GM06990 (cell line): Measurements from ENCODE around the gene SIPA1L3.
A peak's percentile ranks its signal among the peaks of the same experiment; 100 is the strongest.

Experiments used
- DNase-seq: peaks from one replicate; pipeline ENCODE4 v3.0.0-alpha.2; 2011; ENCODE audit not compliant: insufficient read length; ENCODE audit errors: extremely low read depth
- H3K27me3 ChIP-seq: replicated peaks from 2 replicates; pipeline ENCODE4 v1.6.0; 2011; ENCODE audit warnings: low read length; ENCODE audit not compliant: control insufficient read depth, insufficient read depth
- H3K36me3 ChIP-seq: 2 replicates; pipeline ENCODE4 v1.5.1; 2011; ENCODE audit warnings: low read length; ENCODE audit not compliant: control insufficient read depth, insufficient read depth
- H3K4me3 ChIP-seq: replicated peaks from 2 replicates; pipeline ENCODE4 v1.5.1; 2011; ENCODE audit warnings: low read depth, mild to moderate bottlenecking, control low read depth, low read length
- CTCF ChIP-seq: IDR thresholded peaks from 2 replicates; pipeline ENCODE4 v1.5.1; 2011; ENCODE audit warnings: low read length, control low read depth, mild to moderate bottlenecking, inconsistent platforms; ENCODE audit not compliant: insufficient read depth, poor library complexity, severe bottlenecking

Gene SIPA1L3

GRCh38 chr19:37929355-37929923 is 22.4 kb downstream of the SIPA1L3 start:
- no peak for TF ChIP-seq CTCF
- H3K36me3 ChIP-seq: peaks cover 5% of the 10 kb centered on the region
- H3K4me3 ChIP-seq: no peak overlapping the region
- no peaks in the 10 kb centered on the region for H3K27me3 ChIP-seq
- DNase-seq: no peak

- DNase-seq: no peak
- no peak for TF ChIP-seq CTCF
- Histone ChIP-seq H3K36me3 (peaks cover 5% of the 10 kb centered on the region), H3K27me3 (no peaks in the 10 kb centered on the region), H3K4me3 (no peak overlapping the region)
Measured at GRCh38 chr19:37930416-37930815, 23.4 kb downstream of the SIPA1L3 start.

- Histone ChIP-seq H3K27me3 (no peaks in the 10 kb centered on the region), H3K4me3 (no peak overlapping the region), H3K36me3 (peaks cover 5% of the 10 kb centered on the region)
- peak; percentile 71 for DNase-seq
- no peak for TF ChIP-seq CTCF
Measured at GRCh38 chr19:37931881-37932655, 25.1 kb downstream of the SIPA1L3 start.

- no peak for TF ChIP-seq CTCF
- no peak overlapping the region for H3K4me3 ChIP-seq
- no peak for DNase-seq
Measured at GRCh38 chr19:37932985-37933936, 26.3 kb downstream of the SIPA1L3 start.

GRCh38 chr19:37933937-37934358 is 26.9 kb downstream of the SIPA1L3 start:
- peaks cover 5% of the 10 kb centered on the region for H3K36me3 ChIP-seq
- no peak for DNase-seq
- no peaks in the 10 kb centered on the region for H3K27me3 ChIP-seq
- no peak overlapping the region for H3K4me3 ChIP-seq
- no peak for TF ChIP-seq CTCF

More at GRCh38 chr19:37932985-37933936, 26.3 kb downstream of the SIPA1L3 start:
- Histone ChIP-seq H3K27me3 (no peaks in the 10 kb centered on the region), H3K36me3 (peaks cover 5% of the 10 kb centered on the region)
